H1 (cell line): ENCODE data around the gene TMEM135. TPM values are rescaled to one million over a fixed set of nuclear protein-coding genes. Genes with fewer than 3 reads are reported as not detected.

Experiments used
- RNF2 ChIP-seq: fragments of 200-900, 300-1000 bp; sonication (generic); IDR thresholded peaks from 2 replicates; pipeline ENCODE4 v1.7.1; 2016; ENCODE audit warnings: borderline replicate concordance, low read depth, mild to moderate bottlenecking, antibody characterized with exemption, low read length; ENCODE audit not compliant: poor library complexity, severe bottlenecking; ENCODE audit errors: missing control alignments
- polyA plus RNA-seq, 7 experiments: library from polyadenylated mRNA; depleted of rRNA in 3 of 7; stranded (reverse) in 5 of 7; unstranded in 2 of 7; fragments of >200 nt in 5 of 7; fragments of 200-250 nt in 2 of 7; gene quantifications; 1 replicate in 5 of 7; 2 replicates in 1 of 7; 4 replicates in 1 of 7; pipeline versions ENCODE4 v1.2.1 to v1.2.3, GENCODE V29; 2011 to 2013; ENCODE audit warnings: missing spikeins in 2 of 7, mixed read lengths in 2 of 7
- total RNA-seq: library from RNA; stranded (reverse); fragmentation: NEBNext Ultra II Directional; extraction: Animal tissue kit (Norgen Biotek cat#: 25700); gene quantifications from 2 replicates; pipeline ENCODE4 v1.2.1, GENCODE V29; 2021

Gene TMEM135
- total and polyA plus RNA-seq, 2 of the 8 experiments (the other 6 are each of a cell fraction or from before 2014, with no cell fraction given): 9.3 to 31.3 TPM

GRCh38 chr11:87125257-87125656 lies 87.5 kb downstream of the TMEM135 start (continued):
- no peak for TF ChIP-seq RNF2
